NCI-H446 treated with DMSO at 0.1 percent for 48 hours (cell line): ENCODE results near the gene IL1RAP.
"Not testable (repeated sequence)": the region's sequence is repeated elsewhere in the genome, so short reads cannot be mapped to it uniquely, and the experiment has no call there.

ENCODE experiments used
- DNase-seq: peaks from one replicate; lab custom pipeline; 2025; lab: John Stamatoyannopoulos, UW

Gene IL1RAP

DNA sequence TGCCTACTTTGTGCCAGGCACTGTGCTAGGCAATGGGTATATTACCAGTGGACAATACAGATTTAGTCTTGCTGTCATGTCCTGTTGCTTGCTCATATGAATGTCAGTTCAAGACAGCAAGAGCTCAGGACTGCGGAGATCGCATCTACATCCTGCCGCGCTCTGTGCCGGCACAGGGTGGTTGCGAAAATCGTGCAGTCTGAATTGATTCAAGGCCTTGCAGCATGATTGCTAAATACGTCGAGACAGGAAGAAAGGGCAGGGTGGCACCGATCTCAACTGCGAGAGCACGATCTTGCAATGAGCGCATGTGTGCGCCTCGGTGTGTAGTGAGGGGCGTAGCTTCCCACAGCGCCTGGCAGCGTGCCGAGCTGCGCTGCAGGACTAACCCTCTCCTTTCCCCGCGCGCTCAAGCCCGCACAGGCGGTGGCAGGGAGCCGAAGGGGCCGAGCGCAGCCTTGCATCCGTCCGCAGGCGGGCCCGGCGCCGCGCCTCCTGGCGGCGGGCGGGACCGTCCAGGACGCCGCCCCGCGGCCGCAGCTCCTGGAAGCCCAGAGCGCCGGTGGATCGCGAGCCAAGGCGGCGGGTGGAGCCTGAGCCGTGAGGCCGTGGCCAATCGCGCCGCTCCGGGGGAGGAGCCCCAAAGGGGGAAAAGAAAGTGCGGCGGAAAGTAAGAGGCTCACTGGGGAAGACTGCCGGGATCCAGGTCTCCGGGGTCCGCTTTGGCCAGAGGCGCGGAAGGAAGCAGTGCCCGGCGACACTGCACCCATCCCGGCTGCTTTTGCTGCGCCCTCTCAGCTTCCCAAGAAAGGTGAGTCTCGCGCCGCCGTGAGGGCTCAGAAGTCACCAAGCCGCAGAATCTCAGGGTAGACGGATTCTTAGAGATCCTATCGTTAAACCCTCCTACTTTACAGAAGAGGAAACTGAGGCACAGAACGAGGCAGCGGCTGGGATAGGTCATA, at the start of gene IL1RAP:
TSS of gene IL1RAP (plus strand) at position 677 of the 962 bp plus-strand sequence. CDS start 50,205 bp downstream, outside the sequence.
- peak; percentile 48 for DNase-seq

DNA sequence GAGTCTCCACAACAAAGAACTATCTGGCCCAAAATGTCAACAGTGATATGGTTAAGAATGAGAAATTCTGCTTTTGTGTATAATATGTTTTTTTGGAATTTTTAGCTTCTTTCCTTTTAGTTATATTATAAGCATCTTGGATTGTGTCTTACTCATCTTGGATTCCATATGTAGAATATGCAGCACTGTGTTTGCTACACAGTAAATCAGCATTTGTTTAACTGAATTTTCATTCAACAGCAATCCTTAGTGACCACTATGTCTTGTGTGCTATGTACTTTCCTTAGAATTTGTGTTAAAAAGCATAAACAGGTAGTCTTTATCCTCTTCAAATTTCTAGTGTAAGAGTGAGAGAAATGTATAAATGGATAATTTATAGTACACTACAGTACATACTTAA, 46.0 kb upstream of the IL1RAP start:
- no peak for DNase-seq

- DNase-seq = not testable (repeated sequence)
These were observed 40.6 kb upstream of the IL1RAP start for GRCh38 chr3:190473261-190473660.

- no peak for DNase-seq
These were observed 32.1 kb upstream of the IL1RAP start for GRCh38 chr3:190481779-190482178.

DNA sequence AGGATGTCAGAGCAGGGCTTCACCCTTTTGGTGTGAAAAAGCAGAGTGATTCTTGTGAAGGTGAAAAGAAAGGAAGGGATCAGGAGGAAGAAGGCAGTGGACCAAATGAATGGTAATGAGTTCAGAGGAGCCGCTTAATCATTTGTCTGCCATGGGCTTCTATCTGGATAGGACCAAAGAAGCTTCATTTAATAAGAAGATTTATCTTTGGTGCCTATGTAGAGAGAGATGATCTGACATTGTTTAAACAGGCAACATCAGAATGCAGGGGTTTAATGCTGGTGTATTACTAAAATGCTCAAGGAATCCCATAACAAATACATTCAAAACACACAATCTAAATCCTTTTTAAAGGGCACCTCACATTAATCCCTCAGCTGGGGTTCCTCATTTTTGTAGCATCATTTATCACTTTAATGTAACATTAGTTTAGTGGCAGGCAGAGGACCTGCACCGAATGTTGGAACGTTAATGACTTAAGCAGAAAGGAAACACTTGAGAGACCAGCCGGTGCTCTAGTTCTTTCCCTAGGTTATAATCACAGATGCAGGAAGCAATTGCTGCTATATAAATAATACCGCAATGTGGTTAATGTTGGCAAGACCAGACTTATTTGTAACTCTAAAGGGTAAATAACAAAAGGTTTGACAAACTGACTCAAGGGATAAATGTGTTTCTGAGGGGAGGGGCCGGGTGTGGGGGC, 27.9 kb upstream of the IL1RAP start:
- no peak for DNase-seq

GRCh38 chr3:190486533-190486864, 27.4 kb upstream of the IL1RAP start:
- DNase-seq = no peak

DNA sequence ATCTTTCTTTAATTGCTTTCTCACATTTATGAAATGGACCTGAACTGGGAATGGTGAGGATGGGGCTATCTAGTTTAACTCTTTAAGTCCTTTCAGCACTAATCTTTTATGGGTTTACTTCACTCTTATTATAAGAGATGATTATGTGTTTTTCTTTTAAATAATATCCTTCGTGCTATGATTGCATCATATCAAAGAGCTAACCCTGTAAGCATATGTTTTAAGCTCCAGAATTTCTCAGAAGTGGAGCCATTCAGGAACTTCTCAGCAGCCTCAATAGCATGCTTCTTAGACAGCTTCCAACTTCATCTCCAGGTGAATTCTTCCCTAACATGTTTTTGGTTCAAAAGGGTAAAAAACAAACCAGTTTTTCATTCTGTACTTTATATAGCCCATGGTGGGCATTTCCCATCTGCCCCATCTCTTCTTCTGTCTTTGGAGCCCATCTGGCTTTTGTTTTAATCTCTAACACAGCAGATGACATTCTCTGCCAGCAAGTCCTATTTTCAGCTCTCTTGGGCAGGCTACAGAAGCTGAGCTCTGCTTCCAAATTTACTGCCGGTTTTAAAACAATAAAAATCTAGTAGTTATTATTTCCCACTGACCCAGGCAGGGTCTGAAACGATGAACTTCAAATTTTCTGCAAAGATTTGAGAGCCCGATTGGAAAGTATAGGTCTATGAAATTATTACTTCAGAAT, 26.8 kb upstream of the IL1RAP start:
- DNase-seq = no peak

DNA sequence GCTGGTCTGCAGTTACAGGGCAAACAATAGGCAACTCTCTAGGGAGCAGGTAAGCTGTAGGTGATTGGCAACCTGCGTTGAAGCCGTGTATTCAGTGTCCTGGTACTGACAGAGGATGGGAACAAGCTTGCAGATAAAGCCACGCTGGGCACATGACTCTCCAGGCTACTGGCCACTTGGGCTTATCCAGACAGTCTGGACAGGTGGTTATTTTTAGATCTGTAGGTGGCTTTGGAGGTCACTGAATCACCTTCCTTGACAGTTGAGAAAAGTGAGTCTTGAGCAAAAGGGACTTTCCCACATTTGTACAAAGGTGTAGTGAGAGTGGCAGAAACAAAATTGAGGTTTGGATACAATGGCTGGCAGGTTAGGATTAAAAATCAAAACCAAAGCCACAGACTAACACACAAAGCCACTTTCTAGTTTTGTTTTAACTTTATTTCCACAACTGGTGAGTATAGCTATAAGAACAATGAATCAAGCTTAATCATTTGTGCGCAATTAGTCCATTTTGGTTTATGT, 22.3 kb upstream of the IL1RAP start:
- DNase-seq = no peak

DNA sequence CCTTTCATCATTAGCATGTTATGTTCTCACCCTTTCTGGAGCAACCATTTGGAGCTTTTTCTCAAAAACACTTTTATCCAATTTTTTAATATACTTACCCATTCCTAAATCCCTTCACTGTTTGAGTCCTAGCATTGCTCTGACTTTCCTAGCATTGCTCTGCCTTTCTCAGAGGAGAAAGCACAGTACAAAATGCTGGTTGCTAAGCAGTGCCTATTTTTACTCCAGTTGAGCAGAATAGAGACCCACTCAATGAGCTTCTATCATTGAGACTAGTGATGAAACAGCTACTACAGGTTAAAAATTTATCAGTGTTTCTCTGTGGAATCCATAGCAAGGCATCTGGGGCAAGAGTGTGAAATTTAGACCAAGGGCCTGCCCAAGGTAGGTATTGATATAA, 21.8 kb upstream of the IL1RAP start:
- DNase-seq = no peak

- no peak for DNase-seq
These were observed 20.9 kb upstream of the IL1RAP start for GRCh38 chr3:190492966-190493365.

DNA sequence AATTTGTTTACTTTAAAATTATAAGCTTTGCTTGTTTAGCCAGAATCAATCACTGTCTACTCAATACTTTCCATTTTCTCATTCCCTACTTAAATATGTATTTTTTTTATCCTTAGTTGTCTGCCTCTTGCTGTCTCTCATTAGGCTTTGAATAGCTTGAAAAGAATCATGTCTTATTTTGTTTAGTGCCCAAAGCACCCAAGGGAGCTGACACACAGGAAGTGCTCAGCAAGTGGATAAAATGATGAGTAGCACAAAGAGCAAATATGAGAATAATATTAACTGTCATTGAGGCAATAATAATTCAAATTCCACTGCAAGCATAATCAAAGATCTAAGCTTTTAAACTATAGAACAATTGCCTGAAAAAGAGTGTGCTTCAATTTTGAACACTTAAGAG, 19.0 kb upstream of the IL1RAP start:
- DNase-seq = no peak

GRCh38 chr3:190495354-190495753, 18.5 kb upstream of the IL1RAP start:
- no peak for DNase-seq

DNA sequence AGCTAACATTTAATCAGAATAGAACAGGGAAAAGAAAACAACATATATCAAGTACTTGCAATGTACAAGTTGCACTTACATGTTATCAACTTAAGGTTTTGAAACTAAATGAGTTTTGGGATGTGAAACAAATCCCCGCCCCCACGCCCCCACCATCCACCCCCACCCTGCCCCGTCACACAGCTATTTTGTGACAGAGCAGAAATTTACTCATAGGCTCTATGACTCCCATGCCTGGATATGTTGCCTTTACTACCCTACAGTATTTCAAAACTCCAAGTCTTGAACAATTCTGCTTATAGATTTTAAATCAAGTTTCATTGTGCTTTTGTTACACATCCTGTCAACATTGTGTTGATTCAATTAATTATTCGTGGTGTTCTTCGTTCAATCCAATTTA, 18.1 kb upstream of the IL1RAP start:
- no peak for DNase-seq

DNA sequence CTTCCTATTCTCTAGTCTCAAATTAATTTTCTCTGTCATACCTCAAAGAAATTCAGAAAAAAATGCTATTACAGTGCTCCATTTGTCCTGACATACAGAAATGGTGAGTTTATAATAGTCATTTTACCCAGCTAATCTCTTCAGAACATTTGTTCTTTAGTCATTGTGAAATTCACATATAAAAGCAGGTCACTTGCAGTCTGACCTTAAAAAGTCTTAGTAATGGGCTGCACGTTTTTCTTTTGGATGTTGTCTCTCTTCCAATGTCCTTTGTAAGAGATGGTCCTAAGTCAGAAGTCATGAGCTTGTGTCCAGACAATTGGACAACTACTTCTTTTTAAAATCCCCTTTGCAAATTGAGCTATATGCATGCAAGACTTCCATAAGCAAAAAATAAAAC, 17.0 kb upstream of the IL1RAP start:
- no peak for DNase-seq

- DNase-seq = no peak
These were observed 16.1 kb upstream of the IL1RAP start for GRCh38 chr3:190497811-190498210.

- no peak for DNase-seq
These were observed 15.6 kb upstream of the IL1RAP start for GRCh38 chr3:190498293-190498692.

GRCh38 chr3:190499122-190499521, 14.8 kb upstream of the IL1RAP start:
- no peak for DNase-seq

GRCh38 chr3:190502946-190503345, 10.9 kb upstream of the IL1RAP start:
- no peak for DNase-seq

DNA sequence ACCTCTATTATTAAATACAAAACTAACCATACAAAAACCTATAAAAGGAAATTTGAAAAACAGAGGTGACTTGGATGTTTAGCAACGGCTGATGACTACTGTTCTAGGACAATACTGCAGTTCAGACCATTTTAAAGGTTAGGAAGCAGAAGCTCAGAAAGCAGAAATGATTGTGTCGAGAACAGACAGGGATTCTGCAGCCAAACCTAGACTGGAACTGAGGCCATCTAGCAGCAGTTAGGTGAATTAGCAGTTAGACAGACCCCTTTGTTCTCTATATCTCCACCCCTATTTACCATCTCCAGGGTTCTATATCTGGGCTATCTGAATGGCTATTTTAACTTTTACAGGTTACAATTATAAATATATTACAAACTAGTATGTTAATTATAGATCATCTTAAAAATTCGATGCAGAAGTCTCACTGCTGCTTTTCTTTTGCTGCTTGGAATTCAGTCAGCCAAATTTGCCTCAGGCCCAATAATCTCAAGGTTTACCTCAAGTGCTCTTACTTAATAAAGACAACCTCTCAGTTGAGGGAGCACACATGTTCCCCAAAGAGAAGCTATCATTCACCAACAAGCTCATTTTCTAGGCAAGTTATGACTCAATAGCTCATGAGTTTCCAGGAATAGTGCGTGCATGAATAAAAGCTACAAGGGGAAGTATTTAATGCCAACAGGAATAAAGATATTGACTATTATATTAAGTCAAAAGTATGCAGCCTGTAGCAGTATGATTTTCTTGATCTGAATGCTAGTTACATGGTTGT, 9.3 kb upstream of the IL1RAP start:
- DNase-seq = no peak

DNA sequence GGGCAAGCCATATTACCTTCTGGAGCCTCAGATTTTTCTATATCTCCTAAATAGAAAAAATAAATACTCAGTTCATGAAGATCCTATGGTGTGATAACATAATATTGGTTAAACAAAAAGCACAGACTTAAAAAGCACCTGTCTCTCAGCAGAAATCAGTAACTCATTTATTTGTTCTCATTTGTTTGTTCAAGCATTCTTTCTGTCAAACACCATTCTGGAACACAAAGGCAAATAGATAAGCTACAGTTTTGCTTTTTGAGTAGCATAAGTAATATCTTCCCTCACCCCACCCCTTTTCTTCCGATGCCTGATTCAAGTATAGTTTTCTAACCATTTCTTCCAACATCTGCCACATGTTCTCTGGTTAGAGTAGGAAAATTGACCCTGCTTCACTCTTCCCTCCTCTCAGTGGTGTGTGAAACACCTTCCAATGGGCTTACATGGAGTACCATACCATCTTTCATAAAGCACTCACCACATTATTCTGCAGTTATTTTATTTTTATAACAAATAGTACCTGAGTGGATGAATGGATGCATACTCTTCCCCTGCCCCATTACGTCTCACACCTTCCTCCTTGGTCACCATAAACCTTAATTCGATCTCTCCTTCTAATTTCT, 8.4 kb upstream of the IL1RAP start:
- DNase-seq = no peak

GRCh38 chr3:190506271-190506670, 7.6 kb upstream of the IL1RAP start:
- no peak for DNase-seq
